GM23248 (cell line): ENCODE measurements around the gene ARHGEF28. TPM values are rescaled to one million over a fixed set of nuclear protein-coding genes. Genes with fewer than 3 reads are reported as not detected.
A peak's percentile ranks its signal among the peaks of the same experiment; 100 is the strongest.

Experiments used
- DNase-seq: peaks from one replicate; pipeline ENCODE4 v3.0.0-alpha.2; 2015
- H2AFZ ChIP-seq: fragments of 200-600 bp; sonication (generic); 2 replicates; pipeline ENCODE4 v1.6.1; 2016; ENCODE audit warnings: antibody characterized with exemption
- H3F3A ChIP-seq: fragments of 200-600 bp; sonication (generic); 2 replicates; pipeline ENCODE4 v1.6.1; 2016; ENCODE audit warnings: mild to moderate bottlenecking, antibody characterized with exemption, mixed run types; ENCODE audit not compliant: insufficient read depth
- H3K27ac ChIP-seq: fragments of 200-600 bp; sonication (generic); 2 replicates; pipeline ENCODE4 v1.5.1; 2016; ENCODE audit warnings: mild to moderate bottlenecking
- H3K27me3 ChIP-seq: fragments of 200-600 bp; sonication (generic); replicated peaks from 2 replicates; pipeline ENCODE4 v1.6.1; 2016; ENCODE audit warnings: mild to moderate bottlenecking; ENCODE audit not compliant: insufficient read depth
- H3K36me3 ChIP-seq: fragments of 200-600 bp; sonication (generic); 2 replicates; pipeline ENCODE4 v1.6.1; 2016; ENCODE audit warnings: low read depth, mild to moderate bottlenecking
- H3K4me1 ChIP-seq: fragments of 200-600 bp; sonication (generic); 2 replicates; pipeline ENCODE4 v1.6.1; 2016; ENCODE audit warnings: mild to moderate bottlenecking; ENCODE audit not compliant: insufficient read depth
- H3K4me2 ChIP-seq: fragments of 200-600 bp; sonication (generic); one replicate; pipeline ENCODE4 v1.6.1; 2016; ENCODE audit warnings: mild to moderate bottlenecking; ENCODE audit not compliant: unreplicated experiment
- H3K4me3 ChIP-seq: fragments of 200-600 bp; sonication (generic); 2 replicates; pipeline ENCODE4 v1.5.1; 2016; ENCODE audit warnings: mild to moderate bottlenecking
- H3K79me2 ChIP-seq: fragments of 200-600 bp; sonication (generic); 2 replicates; pipeline ENCODE4 v1.6.1; 2016; ENCODE audit warnings: mild to moderate bottlenecking; ENCODE audit not compliant: insufficient read depth
- H3K9ac ChIP-seq: fragments of 200-600 bp; sonication (generic); 2 replicates; pipeline ENCODE4 v1.6.1; 2016; ENCODE audit warnings: mild to moderate bottlenecking
- H3K9me2 ChIP-seq: fragments of 200-600 bp; sonication (generic); 2 replicates; pipeline ENCODE4 v1.6.1; 2016; ENCODE audit warnings: mixed run types, mild to moderate bottlenecking, moderate library complexity; ENCODE audit not compliant: insufficient read depth
- H3K9me3 ChIP-seq: fragments of 200-600 bp; sonication (generic); one replicate; pipeline ENCODE4 v1.6.1; 2017; ENCODE audit warnings: low read depth
- H4K20me1 ChIP-seq: fragments of 200-600 bp; sonication (generic); 2 replicates; pipeline ENCODE4 v1.6.0; 2016; ENCODE audit not compliant: insufficient read depth
- EZH2 ChIP-seq: fragments of 200-600 bp; sonication (generic); IDR thresholded peaks from 2 replicates; pipeline ENCODE4 v1.6.1; 2018; ENCODE audit warnings: antibody characterized with exemption, mild to moderate bottlenecking; ENCODE audit not compliant: insufficient read depth, poor library complexity, severe bottlenecking
- EZH2phosphoT487 ChIP-seq: fragments of 200-600 bp; sonication (generic); IDR thresholded peaks from 2 replicates; pipeline ENCODE4 v1.6.1; 2018; ENCODE audit warnings: antibody characterized with exemption, moderate library complexity, mild to moderate bottlenecking, low read depth; ENCODE audit not compliant: insufficient read depth
- WGBS, 2 experiments: methylation state at CpG; one replicate each; pipeline ENCODE4 v1.1.6; 2015 to 2017; ENCODE audit warnings: low lambda C conversion rate in 2 of 2, low coverage in 1 of 2; ENCODE audit errors: missing lambda C conversion rate in 2 of 2; 5-methylcytosine and 5-hydroxymethylcytosine counted together
- in situ Hi-C: fragments of 300-500 bp; cut with MboI; formaldehyde crosslinking; loops from 2 replicates; pipeline ENCODE4 v1.15.0; 2020
- polyA plus RNA-seq: library from polyadenylated mRNA; unstranded; fragments of >200 nt; fragmentation: Nextera tagmentation; extraction: Ambion mirVana; gene quantifications from 2 replicates; pipeline ENCODE4 v1.2.1, GENCODE V29; 2016
- total RNA-seq: library from RNA; depleted of rRNA; stranded (reverse); fragments of >200 nt; shearing (Covaris generic); gene quantifications from 2 replicates; pipeline ENCODE4 v1.2.3, GENCODE V29; 2014; rRNA removed

Gene ARHGEF28, protein sequence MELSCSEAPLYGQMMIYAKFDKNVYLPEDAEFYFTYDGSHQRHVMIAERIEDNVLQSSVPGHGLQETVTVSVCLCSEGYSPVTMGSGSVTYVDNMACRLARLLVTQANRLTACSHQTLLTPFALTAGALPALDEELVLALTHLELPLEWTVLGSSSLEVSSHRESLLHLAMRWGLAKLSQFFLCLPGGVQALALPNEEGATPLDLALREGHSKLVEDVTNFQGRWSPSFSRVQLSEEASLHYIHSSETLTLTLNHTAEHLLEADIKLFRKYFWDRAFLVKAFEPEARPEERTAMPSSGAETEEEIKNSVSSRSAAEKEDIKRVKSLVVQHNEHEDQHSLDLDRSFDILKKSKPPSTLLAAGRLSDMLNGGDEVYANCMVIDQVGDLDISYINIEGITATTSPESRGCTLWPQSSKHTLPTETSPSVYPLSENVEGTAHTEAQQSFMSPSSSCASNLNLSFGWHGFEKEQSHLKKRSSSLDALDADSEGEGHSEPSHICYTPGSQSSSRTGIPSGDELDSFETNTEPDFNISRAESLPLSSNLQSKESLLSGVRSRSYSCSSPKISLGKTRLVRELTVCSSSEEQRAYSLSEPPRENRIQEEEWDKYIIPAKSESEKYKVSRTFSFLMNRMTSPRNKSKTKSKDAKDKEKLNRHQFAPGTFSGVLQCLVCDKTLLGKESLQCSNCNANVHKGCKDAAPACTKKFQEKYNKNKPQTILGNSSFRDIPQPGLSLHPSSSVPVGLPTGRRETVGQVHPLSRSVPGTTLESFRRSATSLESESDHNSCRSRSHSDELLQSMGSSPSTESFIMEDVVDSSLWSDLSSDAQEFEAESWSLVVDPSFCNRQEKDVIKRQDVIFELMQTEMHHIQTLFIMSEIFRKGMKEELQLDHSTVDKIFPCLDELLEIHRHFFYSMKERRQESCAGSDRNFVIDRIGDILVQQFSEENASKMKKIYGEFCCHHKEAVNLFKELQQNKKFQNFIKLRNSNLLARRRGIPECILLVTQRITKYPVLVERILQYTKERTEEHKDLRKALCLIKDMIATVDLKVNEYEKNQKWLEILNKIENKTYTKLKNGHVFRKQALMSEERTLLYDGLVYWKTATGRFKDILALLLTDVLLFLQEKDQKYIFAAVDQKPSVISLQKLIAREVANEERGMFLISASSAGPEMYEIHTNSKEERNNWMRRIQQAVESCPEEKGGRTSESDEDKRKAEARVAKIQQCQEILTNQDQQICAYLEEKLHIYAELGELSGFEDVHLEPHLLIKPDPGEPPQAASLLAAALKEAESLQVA (N-terminal part only)
- total RNA-seq (8.9 and 9.6 TPM in 2 replicates), polyA plus RNA-seq (4.6 and 5.0 TPM in 2 replicates)

- no peaks in the 10 kb centered on the region for H4K20me1 ChIP-seq
- H3K4me3 ChIP-seq, result peak within 1 kb of the TSS; percentile 91
- no peaks in the 10 kb centered on the region for H3K27me3 ChIP-seq
- H3K9me2 ChIP-seq, result no peaks in the 10 kb centered on the region
- TF ChIP-seq EZH2 (no peak), EZH2phosphoT487 (no peak)
- in situ Hi-C loops, result no loop called here
- peak within 1 kb of the TSS; percentile 26 for H3K27ac ChIP-seq
- H3K36me3 ChIP-seq, result no peaks in the 10 kb centered on the region
- peak within 1 kb of the TSS; percentile 83 for H3K9ac ChIP-seq
- peak; percentile 82 for DNase-seq
- H3K79me2 ChIP-seq, result peaks cover 44% of the 10 kb centered on the region
- 0 out of 2 replicates have a peak, but pooled peaks cover 10% of the 10 kb centered on the region for H3K4me1 ChIP-seq
- H2AFZ ChIP-seq, result peak within 1 kb of the TSS; percentile 92
- H3F3A ChIP-seq, result no peaks in the 10 kb centered on the region
- peak within 1 kb of the TSS; percentile 81 for H3K4me2 ChIP-seq
- 2 to 3% methylated on average over 71 to 75 of the region's 92 CpGs for WGBS, 2 experiments
- no peaks in the 10 kb centered on the region for H3K9me3 ChIP-seq
Observed at GRCh38 chr5:73625944-73626811, at the start of gene ARHGEF28. TSS of gene ARHGEF28 (plus strand) at chr5:73626196. CDS start at chr5:73684852, 58,656 bp downstream.

DNA sequence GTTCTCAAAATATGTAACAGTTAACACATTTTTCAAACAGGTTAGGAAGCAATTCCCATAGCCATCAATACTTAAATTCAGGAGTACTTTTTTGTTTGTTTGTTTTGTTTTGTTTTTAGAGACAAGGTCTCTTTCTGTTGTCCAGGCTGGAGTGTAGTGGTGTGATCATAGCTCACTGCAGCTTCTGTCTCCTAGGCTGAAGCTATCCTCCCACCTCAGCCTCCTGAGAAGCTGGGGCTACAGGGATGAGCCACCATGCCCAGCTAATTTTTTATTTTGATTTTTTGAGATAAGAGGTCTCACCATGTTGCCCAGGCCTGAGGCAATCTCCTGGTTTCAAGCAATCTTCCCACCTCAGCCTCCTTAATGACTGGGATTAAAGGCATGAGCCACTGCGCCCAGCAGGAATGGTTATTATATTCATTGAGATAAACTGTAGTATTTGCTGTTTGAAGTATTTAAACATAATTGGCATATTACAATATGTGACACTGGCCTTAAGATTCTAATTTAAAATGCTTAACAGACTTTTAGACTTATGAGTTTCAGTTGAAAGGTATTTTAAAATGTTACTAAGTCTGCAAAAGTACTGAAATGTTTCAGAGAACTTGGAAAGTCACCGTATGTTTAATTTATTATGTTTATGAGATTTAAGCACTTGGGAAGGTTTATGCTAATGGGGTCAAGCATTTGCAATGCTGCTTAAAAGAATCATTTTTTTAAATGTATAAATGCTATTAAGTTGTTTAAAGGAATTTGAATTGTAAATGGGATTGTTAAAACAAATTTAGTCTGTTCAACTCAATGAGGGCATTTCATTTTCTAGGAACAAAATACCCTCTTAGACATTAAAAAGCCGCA lies 43.5 kb upstream of the ARHGEF28 start:
- 81 to 82% methylated on average over 3 of the region's 3 CpGs for WGBS, 2 experiments
- no peaks in the 10 kb centered on the region for H3K27me3 ChIP-seq
- H3K4me2 ChIP-seq, result no peak overlapping the region
- H3K4me3 ChIP-seq, result no peak overlapping the region
- no peak for DNase-seq
- 0 out of 2 replicates have a peak, but pooled peaks cover 4% of the 10 kb centered on the region for H3F3A ChIP-seq
- H4K20me1 ChIP-seq, result no peaks in the 10 kb centered on the region
- in situ Hi-C loops, result loop anchor here (25.0 kb wide), 1 partner anchor 1080 kb away; no protein-coding TSS in a partner anchor
- H3K27ac ChIP-seq, result no peak overlapping the region
- H3K9me2 ChIP-seq, result no peaks in the 10 kb centered on the region
- no peaks in the 10 kb centered on the region for H3K4me1 ChIP-seq
- H2AFZ ChIP-seq, result no peak overlapping the region
- H3K9me3 ChIP-seq, result no peaks in the 10 kb centered on the region
- TF ChIP-seq EZH2phosphoT487, result no peak
- no peak for TF ChIP-seq EZH2
- H3K9ac ChIP-seq, result no peak overlapping the region
- peaks cover 24% of the 10 kb centered on the region for H3K36me3 ChIP-seq
- H3K79me2 ChIP-seq, result no peaks in the 10 kb centered on the region

- no peak for DNase-seq
- no peak overlapping the region for H2AFZ ChIP-seq
- no peaks in the 10 kb centered on the region for H4K20me1 ChIP-seq
- H3K4me2 ChIP-seq, result no peak overlapping the region
- no peak overlapping the region for H3K9ac ChIP-seq
- in situ Hi-C loops, result loop anchor here (25.0 kb wide), 1 partner anchor 1074 kb away; no protein-coding TSS in a partner anchor
- peaks cover 18% of the 10 kb centered on the region for H3F3A ChIP-seq
- no peak overlapping the region for H3K4me3 ChIP-seq
- peaks cover 17% of the 10 kb centered on the region for H3K4me1 ChIP-seq
- 50 to 69% methylated on average over 1 of the region's 1 CpG for WGBS, 2 experiments
- no peaks in the 10 kb centered on the region for H3K9me2 ChIP-seq
- no peaks in the 10 kb centered on the region for H3K9me3 ChIP-seq
- H3K27me3 ChIP-seq, result no peaks in the 10 kb centered on the region
- TF ChIP-seq EZH2phosphoT487 (no peak), EZH2 (no peak)
- H3K79me2 ChIP-seq, result no peaks in the 10 kb centered on the region
- no peak overlapping the region for H3K27ac ChIP-seq
- no peaks in the 10 kb centered on the region for H3K36me3 ChIP-seq
Observed at GRCh38 chr5:73587923-73588322, 38.1 kb upstream of the ARHGEF28 start.
